SK-N-SH (cell line): ENCODE data around the gene TSPAN16. TPM values are rescaled to one million over a fixed set of nuclear protein-coding genes. Genes with fewer than 3 reads are reported as not detected.

Source experiments
- CTCF ChIA-PET: fragments of 300-600, 350-600 bp; formaldehyde crosslinking; extraction: SDS; loops from one replicate; lab custom pipeline; 2021; lab: Yijun Ruan, JAX
- POLR2A ChIA-PET: fragments of 350-600 bp; sonication (Branson Sonifier 250); formaldehyde crosslinking; extraction: SDS; loops from one replicate; lab custom pipeline; 2020; ENCODE audit warnings: antibody characterized with exemption, inconsistent platforms; lab: Yijun Ruan, JAX
- DNase-seq: peaks from one replicate; pipeline ENCODE4 v3.0.0; 2012
- H2AFZ ChIP-seq: fragments of 200-600 bp; sonication (generic); 2 replicates; pipeline ENCODE4 v1.8.1; 2016; ENCODE audit warnings: antibody characterized with exemption, mild to moderate bottlenecking, low read depth
- H3F3A ChIP-seq: fragments of 200-600 bp; sonication (generic); replicated peaks from 2 replicates; pipeline ENCODE3; 2016; ENCODE audit warnings: antibody characterized with exemption, mild to moderate bottlenecking; ENCODE audit not compliant: insufficient read depth
- H3K27ac ChIP-seq, 2 experiments: fragments of 200-500 bp in 1 of 2; fragments of 200-600 bp in 1 of 2; sonication (Bioruptor generic) in 1 of 2; sonication (generic), shearing (Covaris generic) in 1 of 2; 2 replicates each; pipeline versions ENCODE4 v1.5.1 to v1.6.1; 2014 to 2016; ENCODE audit warnings: low read depth in 2 of 2, inconsistent platforms in 1 of 2, low read length in 1 of 2, mild to moderate bottlenecking in 1 of 2, mixed read lengths in 1 of 2
- H3K27me3 ChIP-seq: fragments of 200-600 bp; sonication (generic), shearing (Covaris generic); 2 replicates; pipeline ENCODE4 v1.6.1; 2016; ENCODE audit warnings: mixed run types; ENCODE audit not compliant: insufficient read depth
- H3K36me3 ChIP-seq, 2 experiments: fragments of 200-500 bp in 1 of 2; fragments of 200-600 bp in 1 of 2; sonication (Bioruptor generic) in 1 of 2; sonication (generic) in 1 of 2; replicated peaks in 1 of 2; 2 replicates each; pipeline versions ENCODE3 to v1.5.1; 2014 to 2016; ENCODE audit warnings: low read length in 1 of 2, mild to moderate bottlenecking in 1 of 2; ENCODE audit not compliant: insufficient read depth in 2 of 2, control insufficient read depth in 1 of 2
- H3K4me1 ChIP-seq, 2 experiments: fragments of 200-500 bp in 1 of 2; fragments of 200-600 bp in 1 of 2; sonication (Bioruptor generic) in 1 of 2; sonication (generic), shearing (Covaris generic) in 1 of 2; 2 replicates each; pipeline versions ENCODE4 v1.5.1 to v1.6.1; 2014 to 2016; ENCODE audit warnings: low read depth in 1 of 2, low read length in 1 of 2, mixed run types in 1 of 2; ENCODE audit not compliant: insufficient read depth in 2 of 2, control insufficient read depth in 1 of 2
- H3K4me2 ChIP-seq: fragments of 200-600 bp; sonication (generic), shearing (Covaris generic); 2 replicates; pipeline ENCODE4 v1.6.1; 2017; ENCODE audit warnings: mixed run types
- H3K4me3 ChIP-seq, 2 experiments: fragments of 200-500 bp in 1 of 2; fragments of 200-600 bp in 1 of 2; sonication (Bioruptor generic) in 1 of 2; sonication (generic), shearing (Covaris generic) in 1 of 2; 2 replicates each; pipeline versions ENCODE4 v1.5.1 to v1.8.1; 2014 to 2016; ENCODE audit warnings: low read depth in 2 of 2, inconsistent platforms in 1 of 2, low read length in 1 of 2, mild to moderate bottlenecking in 1 of 2, mixed read lengths in 1 of 2, moderate library complexity in 1 of 2
- H3K79me2 ChIP-seq: fragments of 200-600 bp; sonication (generic); 2 replicates; pipeline ENCODE4 v1.8.1; 2017; ENCODE audit warnings: mild to moderate bottlenecking; ENCODE audit not compliant: insufficient read depth
- H3K9ac ChIP-seq: fragments of 200-600 bp; sonication (generic); 2 replicates; pipeline ENCODE4 v1.6.1; 2017; ENCODE audit warnings: mixed run types
- H3K9me2 ChIP-seq: fragments of 200-600 bp; sonication (generic); 2 replicates; pipeline ENCODE4 v1.6.1; 2017; ENCODE audit warnings: mixed run types
- H3K9me3 ChIP-seq: fragments of 200-600 bp; sonication (generic); 2 replicates; pipeline ENCODE4 v1.6.1; 2017; ENCODE audit warnings: mixed run types, mild to moderate bottlenecking, moderate library complexity
- H4K20me1 ChIP-seq: fragments of 200-600 bp; sonication (generic); 2 replicates; pipeline ENCODE4 v1.6.1; 2017; ENCODE audit warnings: mild to moderate bottlenecking, mixed run types; ENCODE audit not compliant: insufficient read depth
- CTCF ChIP-seq: fragments of 200-600 bp; sonication (generic); IDR thresholded peaks from 2 replicates; pipeline ENCODE4 v1.6.1; 2017; ENCODE audit warnings: antibody characterized with exemption, mild to moderate bottlenecking, moderate library complexity
- ELF1 ChIP-seq: IDR thresholded peaks from 2 replicates; pipeline ENCODE4 v1.4.0; 2012
- JUND ChIP-seq: IDR thresholded peaks from 2 replicates; pipeline ENCODE4 v1.4.0; 2012
- MXI1 ChIP-seq: IDR thresholded peaks from 2 replicates; pipeline ENCODE4 v1.6.1; 2012; ENCODE audit warnings: mild to moderate bottlenecking, low read depth, low read length, improper control_type of control experiment
- NFIC ChIP-seq: IDR thresholded peaks from 2 replicates; pipeline ENCODE4 v1.4.0; 2012; ENCODE audit warnings: borderline replicate concordance
- RAD21 ChIP-seq: IDR thresholded peaks from 2 replicates; pipeline ENCODE4 v1.6.1; 2012; ENCODE audit warnings: mild to moderate bottlenecking, low read length
- REST ChIP-seq: IDR thresholded peaks from 2 replicates; pipeline ENCODE4 v1.6.1; 2012; ENCODE audit warnings: mild to moderate bottlenecking, low read depth, low read length, moderate library complexity
- RXRA ChIP-seq: IDR thresholded peaks from 2 replicates; pipeline ENCODE4 v1.4.0; 2012; ENCODE audit warnings: low read depth, mild to moderate bottlenecking, borderline replicate concordance
- SIN3A ChIP-seq: IDR thresholded peaks from 2 replicates; pipeline ENCODE4 v1.6.1; 2012; ENCODE audit warnings: low read depth, mild to moderate bottlenecking, low read length, moderate library complexity, borderline replicate concordance
- TAF1 ChIP-seq: IDR thresholded peaks from 2 replicates; pipeline ENCODE4 v1.6.1; 2012; ENCODE audit warnings: low read depth, mild to moderate bottlenecking, low read length, moderate library complexity, borderline replicate concordance
- YY1 ChIP-seq: IDR thresholded peaks from 2 replicates; pipeline ENCODE4 v1.4.0; 2012; ENCODE audit warnings: low read depth, mild to moderate bottlenecking
- WGBS: methylation state at CpG from one replicate; pipeline ENCODE4 v1.1.6; 2017; ENCODE audit warnings: low lambda C conversion rate; 5-methylcytosine and 5-hydroxymethylcytosine counted together
- polyA plus RNA-seq, 3 experiments: library from polyadenylated mRNA; depleted of rRNA; stranded (reverse); fragments of >200 nt; gene quantifications; 2 replicates each; pipeline ENCODE4 v1.2.3, GENCODE V29; 2012
- TF ChIP-seq, protein P1 (sequence below): fragments of 150-350 bp; IDR thresholded peaks from 2 replicates; pipeline ENCODE4 v1.6.1; 2016; ENCODE audit warnings: mild to moderate bottlenecking, low read depth, low read length

TSPAN16 gene
- polyA plus RNA-seq, 1 of the 3 experiments (the other 2 are of a cell fraction), result not detected

GRCh38 chr19:11361771-11362731, 66.1 kb downstream of the TSPAN16 start:
- no peaks in the 10 kb centered on the region; a peak in 1 of 4 replicates for H3K4me1 ChIP-seq
- no peaks in the 10 kb centered on the region for H3K9me2 ChIP-seq
- no peaks in the 10 kb centered on the region for H4K20me1 ChIP-seq
- no peaks in the 10 kb centered on the region for H3F3A ChIP-seq
- no peak overlapping the region for H3K4me2 ChIP-seq
- no peaks in the 10 kb centered on the region for H3K9me3 ChIP-seq
- 94% methylated on average over 35 of the region's 35 CpGs for WGBS
- CTCF ChIA-PET, result interaction anchor here (0.7 to 1.4 kb wide), 4 partner anchors 10 to 68 kb away, joined by 3 to 4 read pairs (median 3); partner anchors contain the start of gene SWSAP1
- H3K27me3 ChIP-seq, result no peaks in the 10 kb centered on the region
- no peak overlapping the region for H3K4me3 ChIP-seq
- no peaks in the 10 kb centered on the region for H3K79me2 ChIP-seq
- POLR2A ChIA-PET, result no interaction called here
- H3K9ac ChIP-seq, result no peak overlapping the region
- no peak overlapping the region for H2AFZ ChIP-seq
- DNase-seq, result peak; percentile 31
- H3K27ac ChIP-seq, result no peak overlapping the region
- peaks cover 0 to 12% of the 10 kb centered on the region in 2 experiments for H3K36me3 ChIP-seq
- TF ChIP-seq REST, result no peak
- TF ChIP-seq, protein P1, sequence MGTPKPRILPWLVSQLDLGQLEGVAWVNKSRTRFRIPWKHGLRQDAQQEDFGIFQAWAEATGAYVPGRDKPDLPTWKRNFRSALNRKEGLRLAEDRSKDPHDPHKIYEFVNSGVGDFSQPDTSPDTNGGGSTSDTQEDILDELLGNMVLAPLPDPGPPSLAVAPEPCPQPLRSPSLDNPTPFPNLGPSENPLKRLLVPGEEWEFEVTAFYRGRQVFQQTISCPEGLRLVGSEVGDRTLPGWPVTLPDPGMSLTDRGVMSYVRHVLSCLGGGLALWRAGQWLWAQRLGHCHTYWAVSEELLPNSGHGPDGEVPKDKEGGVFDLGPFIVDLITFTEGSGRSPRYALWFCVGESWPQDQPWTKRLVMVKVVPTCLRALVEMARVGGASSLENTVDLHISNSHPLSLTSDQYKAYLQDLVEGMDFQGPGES, result no peak
- no peak for TF ChIP-seq YY1
- no peak for TF ChIP-seq JUND
- TF ChIP-seq SIN3A, result no peak
- TF ChIP-seq MXI1, result no peak
- TF ChIP-seq CTCF, result no peak
- TF ChIP-seq RAD21, result no peak
- no peak for TF ChIP-seq RXRA
- TF ChIP-seq NFIC, result no peak
- TF ChIP-seq TAF1, result no peak
- no peak for TF ChIP-seq ELF1
